ENCODE data around the gene ZNF675. TPM values are rescaled to one million over a fixed set of nuclear protein-coding genes. Genes with fewer than 3 reads are reported as not detected.

ZNF675 gene
- total and polyA plus RNA-seq, 2 of the 8 experiments (the other 6 are each of a cell fraction or from before 2014, with no cell fraction given) = 6.9 to 27.8 TPM

- TF ChIP-seq, protein P1, sequence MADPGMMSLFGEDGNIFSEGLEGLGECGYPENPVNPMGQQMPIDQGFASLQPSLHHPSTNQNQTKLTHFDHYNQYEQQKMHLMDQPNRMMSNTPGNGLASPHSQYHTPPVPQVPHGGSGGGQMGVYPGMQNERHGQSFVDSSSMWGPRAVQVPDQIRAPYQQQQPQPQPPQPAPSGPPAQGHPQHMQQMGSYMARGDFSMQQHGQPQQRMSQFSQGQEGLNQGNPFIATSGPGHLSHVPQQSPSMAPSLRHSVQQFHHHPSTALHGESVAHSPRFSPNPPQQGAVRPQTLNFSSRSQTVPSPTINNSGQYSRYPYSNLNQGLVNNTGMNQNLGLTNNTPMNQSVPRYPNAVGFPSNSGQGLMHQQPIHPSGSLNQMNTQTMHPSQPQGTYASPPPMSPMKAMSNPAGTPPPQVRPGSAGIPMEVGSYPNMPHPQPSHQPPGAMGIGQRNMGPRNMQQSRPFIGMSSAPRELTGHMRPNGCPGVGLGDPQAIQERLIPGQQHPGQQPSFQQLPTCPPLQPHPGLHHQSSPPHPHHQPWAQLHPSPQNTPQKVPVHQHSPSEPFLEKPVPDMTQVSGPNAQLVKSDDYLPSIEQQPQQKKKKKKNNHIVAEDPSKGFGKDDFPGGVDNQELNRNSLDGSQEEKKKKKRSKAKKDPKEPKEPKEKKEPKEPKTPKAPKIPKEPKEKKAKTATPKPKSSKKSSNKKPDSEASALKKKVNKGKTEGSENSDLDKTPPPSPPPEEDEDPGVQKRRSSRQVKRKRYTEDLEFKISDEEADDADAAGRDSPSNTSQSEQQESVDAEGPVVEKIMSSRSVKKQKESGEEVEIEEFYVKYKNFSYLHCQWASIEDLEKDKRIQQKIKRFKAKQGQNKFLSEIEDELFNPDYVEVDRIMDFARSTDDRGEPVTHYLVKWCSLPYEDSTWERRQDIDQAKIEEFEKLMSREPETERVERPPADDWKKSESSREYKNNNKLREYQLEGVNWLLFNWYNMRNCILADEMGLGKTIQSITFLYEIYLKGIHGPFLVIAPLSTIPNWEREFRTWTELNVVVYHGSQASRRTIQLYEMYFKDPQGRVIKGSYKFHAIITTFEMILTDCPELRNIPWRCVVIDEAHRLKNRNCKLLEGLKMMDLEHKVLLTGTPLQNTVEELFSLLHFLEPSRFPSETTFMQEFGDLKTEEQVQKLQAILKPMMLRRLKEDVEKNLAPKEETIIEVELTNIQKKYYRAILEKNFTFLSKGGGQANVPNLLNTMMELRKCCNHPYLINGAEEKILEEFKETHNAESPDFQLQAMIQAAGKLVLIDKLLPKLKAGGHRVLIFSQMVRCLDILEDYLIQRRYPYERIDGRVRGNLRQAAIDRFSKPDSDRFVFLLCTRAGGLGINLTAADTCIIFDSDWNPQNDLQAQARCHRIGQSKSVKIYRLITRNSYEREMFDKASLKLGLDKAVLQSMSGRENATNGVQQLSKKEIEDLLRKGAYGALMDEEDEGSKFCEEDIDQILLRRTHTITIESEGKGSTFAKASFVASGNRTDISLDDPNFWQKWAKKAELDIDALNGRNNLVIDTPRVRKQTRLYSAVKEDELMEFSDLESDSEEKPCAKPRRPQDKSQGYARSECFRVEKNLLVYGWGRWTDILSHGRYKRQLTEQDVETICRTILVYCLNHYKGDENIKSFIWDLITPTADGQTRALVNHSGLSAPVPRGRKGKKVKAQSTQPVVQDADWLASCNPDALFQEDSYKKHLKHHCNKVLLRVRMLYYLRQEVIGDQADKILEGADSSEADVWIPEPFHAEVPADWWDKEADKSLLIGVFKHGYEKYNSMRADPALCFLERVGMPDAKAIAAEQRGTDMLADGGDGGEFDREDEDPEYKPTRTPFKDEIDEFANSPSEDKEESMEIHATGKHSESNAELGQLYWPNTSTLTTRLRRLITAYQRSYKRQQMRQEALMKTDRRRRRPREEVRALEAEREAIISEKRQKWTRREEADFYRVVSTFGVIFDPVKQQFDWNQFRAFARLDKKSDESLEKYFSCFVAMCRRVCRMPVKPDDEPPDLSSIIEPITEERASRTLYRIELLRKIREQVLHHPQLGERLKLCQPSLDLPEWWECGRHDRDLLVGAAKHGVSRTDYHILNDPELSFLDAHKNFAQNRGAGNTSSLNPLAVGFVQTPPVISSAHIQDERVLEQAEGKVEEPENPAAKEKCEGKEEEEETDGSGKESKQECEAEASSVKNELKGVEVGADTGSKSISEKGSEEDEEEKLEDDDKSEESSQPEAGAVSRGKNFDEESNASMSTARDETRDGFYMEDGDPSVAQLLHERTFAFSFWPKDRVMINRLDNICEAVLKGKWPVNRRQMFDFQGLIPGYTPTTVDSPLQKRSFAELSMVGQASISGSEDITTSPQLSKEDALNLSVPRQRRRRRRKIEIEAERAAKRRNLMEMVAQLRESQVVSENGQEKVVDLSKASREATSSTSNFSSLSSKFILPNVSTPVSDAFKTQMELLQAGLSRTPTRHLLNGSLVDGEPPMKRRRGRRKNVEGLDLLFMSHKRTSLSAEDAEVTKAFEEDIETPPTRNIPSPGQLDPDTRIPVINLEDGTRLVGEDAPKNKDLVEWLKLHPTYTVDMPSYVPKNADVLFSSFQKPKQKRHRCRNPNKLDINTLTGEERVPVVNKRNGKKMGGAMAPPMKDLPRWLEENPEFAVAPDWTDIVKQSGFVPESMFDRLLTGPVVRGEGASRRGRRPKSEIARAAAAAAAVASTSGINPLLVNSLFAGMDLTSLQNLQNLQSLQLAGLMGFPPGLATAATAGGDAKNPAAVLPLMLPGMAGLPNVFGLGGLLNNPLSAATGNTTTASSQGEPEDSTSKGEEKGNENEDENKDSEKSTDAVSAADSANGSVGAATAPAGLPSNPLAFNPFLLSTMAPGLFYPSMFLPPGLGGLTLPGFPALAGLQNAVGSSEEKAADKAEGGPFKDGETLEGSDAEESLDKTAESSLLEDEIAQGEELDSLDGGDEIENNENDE (IDR thresholded peaks at IDR 0.05; ENCODE audit: insufficient replicate concordance, low read length) = no peak
These were observed at the start of gene ZNF675 (continued) for GRCh38 chr19:23686621-23687423.
